ENCODE data around the gene CEACAM16. TPM values are rescaled to one million over a fixed set of nuclear protein-coding genes. Genes with fewer than 3 reads are reported as not detected.
A peak's percentile ranks its signal among the peaks of the same experiment; 100 is the strongest.

CEACAM16 gene
- polyA plus RNA-seq, 1 donor from 2014 or later: not detected

DNA sequence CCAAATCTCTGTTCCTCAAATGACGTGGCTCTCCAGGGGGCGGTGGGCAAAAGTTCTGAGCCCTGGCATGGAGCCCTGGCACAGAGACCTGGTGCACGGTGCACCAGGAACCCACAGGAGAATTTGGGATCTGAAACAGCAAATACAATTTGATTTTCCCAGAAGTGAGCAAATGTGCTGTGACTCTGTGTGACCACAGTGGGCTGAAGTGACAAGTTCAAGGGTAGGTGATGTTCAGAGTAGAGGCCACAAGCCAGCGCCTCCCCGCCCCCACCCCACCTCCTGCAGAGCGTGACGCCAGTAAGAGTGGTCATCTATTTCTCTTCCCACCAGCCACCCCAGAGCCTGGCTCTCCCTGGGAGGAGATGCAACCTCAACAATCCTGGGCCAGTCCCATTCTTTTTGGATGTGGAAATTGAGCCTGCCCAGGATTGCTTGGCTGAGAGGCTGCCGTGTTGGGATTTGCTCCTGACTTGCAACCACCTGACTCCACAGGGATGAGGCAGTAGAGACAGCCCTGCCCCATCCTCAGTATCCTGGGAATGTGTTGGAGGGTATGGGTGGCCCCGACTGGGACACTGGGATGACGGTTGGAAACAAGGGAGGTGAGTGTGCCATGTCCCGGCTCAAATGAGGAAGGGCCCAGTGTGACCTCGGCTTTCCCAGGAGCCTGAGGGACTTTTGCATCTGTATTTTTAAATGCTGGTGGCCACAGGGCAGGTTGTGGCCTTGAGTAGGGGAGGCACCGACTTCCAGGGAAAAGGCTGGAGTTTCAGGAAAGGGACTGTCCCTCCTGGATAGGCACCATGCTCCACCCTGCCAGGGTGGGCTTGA lies 38.5 kb downstream of the CEACAM16 start:
- Mint-ChIP-seq H3K27me3 (peaks cover 4% of the 10 kb centered on the region), H3K27ac (no peak overlapping the region), H3K9me3 (no peaks in the 10 kb centered on the region), H3K4me3 (no peak overlapping the region), H3K4me1 (peaks cover 0 to 12% (median 2%) of the 10 kb centered on the region in 3 donors), H3K36me3 (no peaks in the 10 kb centered on the region)

DNA sequence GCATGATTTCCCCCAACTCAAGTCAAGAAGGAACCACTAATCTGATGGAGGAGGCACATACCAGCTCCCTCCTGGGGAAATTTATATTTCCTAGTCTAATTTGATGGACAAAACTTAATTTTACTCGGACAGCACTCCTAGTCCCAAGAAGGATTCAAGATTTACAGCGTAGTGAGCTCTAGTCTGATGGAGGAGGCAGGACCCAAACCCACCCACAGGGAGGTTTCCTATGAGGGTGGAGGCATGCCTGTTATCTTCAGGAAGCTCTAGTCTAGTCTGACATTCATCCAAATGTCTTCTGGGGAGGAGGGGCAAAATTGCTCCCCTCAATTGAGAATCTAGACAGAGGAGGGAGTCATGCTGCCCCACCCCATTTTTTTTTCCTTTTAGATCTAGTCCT lies 39.2 kb downstream of the CEACAM16 start:
- H3K27ac Mint-ChIP-seq: no peak overlapping the region
- no peaks in the 10 kb centered on the region for H3K36me3 Mint-ChIP-seq
- H3K4me3 Mint-ChIP-seq: no peak overlapping the region
- peaks cover 0 to 16% (median 2%) of the 10 kb centered on the region in 3 donors for H3K4me1 Mint-ChIP-seq
- H3K27me3 Mint-ChIP-seq: peaks cover 2% of the 10 kb centered on the region
- H3K9me3 Mint-ChIP-seq: no peaks in the 10 kb centered on the region

DNA sequence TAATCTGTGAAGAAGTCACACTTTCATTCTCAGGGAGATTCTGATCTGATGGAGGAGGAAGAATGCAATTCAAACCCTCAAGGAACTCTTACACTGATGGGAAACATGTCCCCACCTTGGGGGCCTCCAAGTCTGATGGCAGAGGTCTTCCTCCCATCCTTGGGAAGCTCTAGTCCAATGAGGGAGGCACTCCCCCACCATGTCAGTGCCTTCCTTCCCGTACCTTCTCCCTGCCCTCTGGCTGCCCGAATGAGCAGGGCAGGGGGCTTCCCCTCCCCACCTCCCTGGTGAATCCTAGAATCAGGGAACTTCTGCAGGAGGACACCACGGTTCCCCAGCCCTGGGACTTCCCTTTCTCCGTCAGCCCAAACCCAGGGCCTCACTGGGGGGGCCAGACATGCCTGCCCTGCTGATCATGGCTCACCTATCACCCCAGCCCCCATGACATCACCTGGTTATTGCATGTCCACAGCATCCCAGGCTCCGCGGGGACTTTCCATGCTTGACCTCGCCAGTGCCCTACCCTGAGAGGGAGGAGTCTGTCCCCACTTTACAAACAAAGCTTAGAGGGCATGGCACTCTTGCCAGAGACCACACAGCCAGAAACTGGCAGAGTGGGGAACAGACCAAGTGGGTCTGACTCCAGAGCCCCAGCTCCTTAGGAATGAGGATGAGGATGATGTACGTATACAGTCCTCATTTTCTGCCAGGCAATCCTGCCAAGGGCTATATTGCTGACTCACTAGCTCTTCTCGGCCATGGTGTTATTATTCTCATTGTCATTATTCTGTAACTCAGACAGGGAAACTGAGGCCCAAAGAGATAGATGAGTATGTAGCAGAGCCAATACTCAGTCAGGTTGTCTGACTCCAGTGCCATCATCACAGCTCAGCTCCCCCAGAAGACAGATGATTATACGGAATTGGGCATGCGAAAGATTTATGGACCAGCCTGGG lies 39.9 kb downstream of the CEACAM16 start:
- Mint-ChIP-seq H3K9me3 (no peaks in the 10 kb centered on the region), H3K27me3 (peaks cover 2% of the 10 kb centered on the region), H3K36me3 (no peaks in the 10 kb centered on the region), H3K27ac (no peak overlapping the region), H3K4me1 (peaks cover 0 to 16% (median 2%) of the 10 kb centered on the region in 3 donors), H3K4me3 (no peak overlapping the region)

DNA sequence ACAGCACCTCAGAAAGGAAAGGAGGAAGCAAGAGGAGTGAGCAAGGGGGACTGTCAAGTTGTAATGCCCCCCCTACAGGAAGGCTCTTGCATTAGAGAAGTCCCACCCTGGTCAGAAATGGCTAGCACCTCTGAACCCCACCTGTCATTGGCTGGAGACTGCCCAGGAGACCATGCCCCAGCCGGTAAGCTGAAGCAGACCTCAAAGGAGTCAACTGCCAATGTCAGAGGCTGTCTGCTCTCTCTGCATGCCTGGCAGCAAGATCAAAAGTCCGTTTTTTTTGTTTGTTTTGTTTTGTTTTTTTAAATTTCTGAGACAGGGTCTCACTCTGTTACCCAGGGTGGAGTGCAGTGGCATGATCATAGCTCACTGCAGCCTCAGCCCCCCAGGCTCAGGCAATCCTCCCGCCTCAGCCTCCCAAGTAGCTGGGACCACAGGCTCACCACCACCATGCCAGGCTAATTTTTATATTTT lies 41.4 kb downstream of the CEACAM16 start:
- Mint-ChIP-seq H3K4me1 (peaks cover 0 to 16% (median 2%) of the 10 kb centered on the region in 3 donors), H3K27me3 (no peaks in the 10 kb centered on the region), H3K4me3 (peak overlapping the region in 1 of 4 donors; percentile 19), H3K9me3 (no peaks in the 10 kb centered on the region), H3K36me3 (no peaks in the 10 kb centered on the region), H3K27ac (no peak overlapping the region)

DNA sequence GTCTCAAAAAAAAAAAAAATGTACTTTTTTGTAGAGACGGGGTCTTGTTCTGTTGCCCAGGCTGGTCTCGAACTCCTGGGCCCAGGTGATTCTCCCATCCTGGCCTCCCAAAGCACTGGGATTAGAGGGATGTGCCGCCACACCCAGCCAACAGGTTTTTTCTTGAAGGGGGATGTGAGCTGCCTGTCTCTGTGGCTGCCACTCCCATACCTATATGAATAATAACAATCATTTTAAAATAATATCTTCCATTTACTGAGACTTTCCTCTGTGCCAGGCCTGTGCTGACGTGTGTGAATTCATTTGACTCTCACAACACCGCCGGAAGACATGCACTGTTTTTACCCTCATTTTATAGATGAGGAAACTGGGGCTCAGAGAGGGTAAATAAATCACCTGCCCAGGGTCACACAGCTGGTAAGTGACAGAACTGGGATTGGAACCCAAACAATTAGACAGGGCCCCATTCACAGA lies 42.3 kb downstream of the CEACAM16 start:
- Mint-ChIP-seq H3K9me3 (no peaks in the 10 kb centered on the region), H3K36me3 (no peaks in the 10 kb centered on the region), H3K4me3 (no peak overlapping the region), H3K27me3 (no peaks in the 10 kb centered on the region), H3K27ac (peak overlapping the region in 1 of 3 donors; percentile 18), H3K4me1 (peaks cover 0 to 16% (median 2%) of the 10 kb centered on the region in 3 donors)

DNA sequence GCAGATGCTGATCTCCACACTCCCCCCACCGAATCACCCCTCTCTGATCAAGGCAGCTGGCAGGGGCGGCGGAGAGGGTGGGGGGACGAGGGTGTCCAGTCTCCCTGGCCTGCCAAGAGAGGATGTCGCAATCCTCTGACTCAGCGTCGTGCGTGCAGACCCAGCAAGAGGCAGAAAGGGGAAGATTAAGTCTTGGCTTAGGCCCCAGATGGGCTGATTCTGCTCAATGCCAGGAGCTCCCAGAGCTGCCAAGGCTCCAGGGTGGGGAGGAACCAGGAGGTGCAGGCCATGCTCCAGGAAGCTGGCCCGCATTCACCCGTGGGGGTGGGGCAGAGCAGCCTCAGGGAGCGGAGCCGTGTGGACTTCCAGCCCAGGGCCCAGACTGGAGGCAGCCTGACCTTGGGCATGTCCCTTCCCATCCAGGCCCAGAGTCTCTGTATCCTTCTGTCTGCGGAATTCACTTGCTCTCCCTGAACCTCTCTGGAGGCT lies 42.9 kb downstream of the CEACAM16 start:
- Mint-ChIP-seq H3K36me3 (no peaks in the 10 kb centered on the region), H3K4me3 (no peak overlapping the region), H3K9me3 (no peaks in the 10 kb centered on the region), H3K4me1 (peaks cover 0 to 14% (median 6%) of the 10 kb centered on the region in 3 donors), H3K27me3 (no peaks in the 10 kb centered on the region), H3K27ac (peak overlapping the region in 2 of 3 donors; percentile 39 to 57)

DNA sequence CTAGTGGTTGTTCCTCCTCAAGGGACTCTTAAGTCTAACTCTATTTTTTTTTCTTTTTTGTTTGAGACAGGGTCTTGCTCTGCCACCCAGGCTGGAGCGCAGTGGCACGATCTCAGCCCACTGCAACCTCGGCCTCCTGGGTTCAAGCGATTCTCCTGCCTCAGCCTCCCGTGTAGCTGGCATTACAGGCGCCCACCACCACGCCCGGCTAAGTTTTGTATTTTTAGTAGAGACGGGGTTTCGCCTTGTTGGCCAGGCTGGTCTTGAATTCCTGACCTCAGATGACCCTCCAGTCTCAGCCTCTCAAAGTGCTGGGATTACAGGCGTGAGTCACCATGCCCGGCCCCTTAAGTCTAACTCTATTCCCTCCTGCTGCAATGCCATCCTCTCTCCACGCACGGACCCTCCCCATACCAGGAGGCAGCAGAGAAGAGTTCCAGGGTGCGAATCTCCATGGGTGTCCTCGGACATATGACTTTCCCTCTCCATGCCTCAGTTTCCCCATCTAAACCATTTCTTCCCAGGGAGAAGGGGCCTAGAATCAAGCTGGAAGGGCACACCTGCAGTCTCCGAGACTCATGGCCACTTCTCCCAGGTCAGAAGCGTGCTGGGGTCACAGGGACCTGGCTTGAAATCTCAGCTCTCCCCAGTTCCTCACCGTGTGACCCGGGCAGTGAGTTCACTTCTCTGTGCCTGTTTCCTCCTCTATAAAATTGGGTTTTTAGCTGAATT lies 43.5 kb downstream of the CEACAM16 start:
- Mint-ChIP-seq H3K4me1 (peaks cover 0 to 11% (median 10%) of the 10 kb centered on the region in 3 donors), H3K27me3 (no peaks in the 10 kb centered on the region)

DNA sequence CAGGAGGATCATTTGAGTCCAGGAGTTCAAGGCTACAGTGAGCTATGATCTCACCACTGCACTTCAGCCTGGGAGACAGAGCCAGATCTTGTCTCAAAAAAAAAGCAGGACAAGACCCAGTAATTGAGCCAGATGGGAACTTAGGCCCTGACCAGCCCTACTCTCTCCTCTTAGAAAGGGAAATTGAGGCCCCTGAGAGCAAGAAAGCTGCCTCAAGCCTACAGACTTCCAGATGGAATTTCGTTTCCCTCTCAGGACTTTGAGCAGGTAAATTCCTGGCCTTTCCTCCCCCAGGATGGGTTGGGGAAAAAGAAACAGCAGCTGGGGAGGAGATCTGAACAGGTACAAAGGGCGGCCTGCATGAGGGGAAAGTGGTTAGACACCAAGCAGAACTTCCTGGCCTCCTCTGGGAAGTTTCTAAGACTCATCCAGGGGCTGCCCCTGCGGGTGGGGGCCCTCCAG lies 46.0 kb downstream of the CEACAM16 start:
- Mint-ChIP-seq H3K27me3 (no peaks in the 10 kb centered on the region), H3K36me3 (peaks cover under 1% of the 10 kb centered on the region), H3K4me3 (peak overlapping the region in 2 of 4 donors; percentile 17 to 63), H3K27ac (peak overlapping the region in 2 of 3 donors; percentile 67 to 85), H3K4me1 (peaks cover 8 to 22% (median 19%) of the 10 kb centered on the region in 3 donors), H3K9me3 (no peaks in the 10 kb centered on the region)

More for the DNA sequence above, 43.5 kb downstream of the CEACAM16 start:
- peak overlapping the region in 1 of 4 donors; percentile 47 for H3K4me3 Mint-ChIP-seq
- no peaks in the 10 kb centered on the region for H3K36me3 Mint-ChIP-seq
- H3K9me3 Mint-ChIP-seq: no peaks in the 10 kb centered on the region
- H3K27ac Mint-ChIP-seq: peak overlapping the region; percentile 4 to 57 (median 39)

DNA sequence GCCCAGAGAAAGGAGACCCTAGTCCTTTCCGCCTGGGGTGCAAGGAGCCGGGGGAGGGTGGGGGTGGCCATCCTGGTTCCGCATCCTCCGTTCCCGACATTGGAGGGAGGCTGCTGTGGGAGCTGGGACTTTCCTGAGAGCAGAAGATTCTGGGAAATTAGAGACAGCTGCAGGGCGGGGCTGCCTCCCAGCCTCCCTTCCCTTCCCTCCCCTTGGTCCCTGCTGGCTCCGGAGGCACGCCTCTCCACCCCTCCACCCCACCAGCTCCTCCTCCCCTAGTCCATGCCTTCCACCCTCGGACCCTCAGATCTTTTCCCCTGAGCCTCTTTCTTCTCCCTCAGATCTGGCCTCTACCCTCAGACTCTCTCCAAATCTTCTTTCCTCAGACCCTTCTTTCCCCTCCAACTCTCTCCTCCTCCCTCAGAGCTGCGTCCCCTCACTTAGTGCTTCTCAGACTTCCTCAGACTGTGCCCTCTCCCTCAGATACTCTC lies 46.4 kb downstream of the CEACAM16 start:
- Mint-ChIP-seq H3K4me3 (peak overlapping the region in 2 of 4 donors; percentile 58 to 63), H3K4me1 (peaks cover 13 to 24% (median 21%) of the 10 kb centered on the region in 3 donors), H3K27me3 (no peaks in the 10 kb centered on the region), H3K36me3 (peaks cover 4% of the 10 kb centered on the region), H3K9me3 (no peaks in the 10 kb centered on the region), H3K27ac (peak overlapping the region in 1 of 3 donors; percentile 96)

DNA sequence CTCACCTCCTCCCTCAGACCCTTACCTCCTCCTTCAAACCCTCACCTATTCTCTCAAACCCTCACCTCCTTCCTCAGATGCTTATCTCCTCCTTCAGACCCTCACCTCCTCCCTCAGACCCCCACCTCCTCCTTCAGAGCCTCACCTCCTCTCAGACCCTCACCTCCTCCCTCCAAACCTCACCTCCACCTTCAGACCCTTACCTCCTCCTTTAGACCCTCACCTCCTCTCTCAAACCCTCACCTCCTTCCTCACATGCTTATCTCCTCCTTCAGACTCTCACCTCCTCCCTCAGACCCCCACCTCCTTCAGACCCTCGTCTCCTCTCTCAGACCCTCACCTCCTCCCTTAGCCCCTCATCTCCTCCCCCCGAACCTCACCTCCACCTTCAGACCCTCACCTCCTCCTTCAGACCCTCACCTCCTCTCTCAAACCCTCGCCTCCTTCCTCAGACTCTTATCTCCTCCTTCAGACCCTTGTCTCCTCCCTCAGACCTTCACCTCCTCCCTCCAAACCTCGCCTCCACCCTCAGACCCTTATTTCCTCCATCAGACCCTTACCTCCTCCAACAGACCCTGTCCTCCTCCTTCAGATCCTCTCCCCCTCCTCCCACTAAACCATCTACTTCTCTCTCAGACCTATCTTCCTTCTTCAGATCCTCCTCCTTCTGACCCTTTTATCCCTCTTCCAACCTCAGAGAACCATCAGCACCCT lies 47.1 kb downstream of the CEACAM16 start:
- peaks cover 4% of the 10 kb centered on the region for H3K36me3 Mint-ChIP-seq
- peaks cover 19 to 29% (median 25%) of the 10 kb centered on the region in 3 donors for H3K4me1 Mint-ChIP-seq
- H3K9me3 Mint-ChIP-seq: no peaks in the 10 kb centered on the region
- H3K27ac Mint-ChIP-seq: peak overlapping the region; percentile 93 to 96 (median 93)
- H3K4me3 Mint-ChIP-seq: peak overlapping the region; percentile 58 to 87 (median 68)
- no peaks in the 10 kb centered on the region for H3K27me3 Mint-ChIP-seq

DNA sequence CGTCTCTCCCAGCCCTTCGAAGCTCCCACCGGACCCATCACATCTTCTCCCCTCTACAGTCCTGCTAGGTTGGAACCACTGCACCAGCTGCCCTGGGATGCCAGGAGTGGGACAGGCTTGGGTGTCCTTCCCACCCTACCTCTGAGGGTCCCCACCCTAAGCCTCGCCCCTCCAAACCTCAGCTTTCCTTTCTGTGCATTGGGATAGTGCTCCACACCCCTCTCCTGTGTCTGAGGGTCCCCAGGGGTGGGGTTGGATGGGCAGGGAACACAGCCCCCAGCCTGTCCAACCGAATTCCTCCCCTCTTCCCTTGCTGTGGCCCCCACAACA lies 47.6 kb downstream of the CEACAM16 start:
- peaks cover 4% of the 10 kb centered on the region for H3K36me3 Mint-ChIP-seq
- H3K4me1 Mint-ChIP-seq: peaks cover 20 to 33% (median 29%) of the 10 kb centered on the region in 3 donors
- no peaks in the 10 kb centered on the region for H3K9me3 Mint-ChIP-seq
- no peaks in the 10 kb centered on the region for H3K27me3 Mint-ChIP-seq
- peak overlapping the region; percentile 87 to 92 (median 89) for H3K4me3 Mint-ChIP-seq
- peak overlapping the region; percentile 93 to 96 (median 93) for H3K27ac Mint-ChIP-seq

DNA sequence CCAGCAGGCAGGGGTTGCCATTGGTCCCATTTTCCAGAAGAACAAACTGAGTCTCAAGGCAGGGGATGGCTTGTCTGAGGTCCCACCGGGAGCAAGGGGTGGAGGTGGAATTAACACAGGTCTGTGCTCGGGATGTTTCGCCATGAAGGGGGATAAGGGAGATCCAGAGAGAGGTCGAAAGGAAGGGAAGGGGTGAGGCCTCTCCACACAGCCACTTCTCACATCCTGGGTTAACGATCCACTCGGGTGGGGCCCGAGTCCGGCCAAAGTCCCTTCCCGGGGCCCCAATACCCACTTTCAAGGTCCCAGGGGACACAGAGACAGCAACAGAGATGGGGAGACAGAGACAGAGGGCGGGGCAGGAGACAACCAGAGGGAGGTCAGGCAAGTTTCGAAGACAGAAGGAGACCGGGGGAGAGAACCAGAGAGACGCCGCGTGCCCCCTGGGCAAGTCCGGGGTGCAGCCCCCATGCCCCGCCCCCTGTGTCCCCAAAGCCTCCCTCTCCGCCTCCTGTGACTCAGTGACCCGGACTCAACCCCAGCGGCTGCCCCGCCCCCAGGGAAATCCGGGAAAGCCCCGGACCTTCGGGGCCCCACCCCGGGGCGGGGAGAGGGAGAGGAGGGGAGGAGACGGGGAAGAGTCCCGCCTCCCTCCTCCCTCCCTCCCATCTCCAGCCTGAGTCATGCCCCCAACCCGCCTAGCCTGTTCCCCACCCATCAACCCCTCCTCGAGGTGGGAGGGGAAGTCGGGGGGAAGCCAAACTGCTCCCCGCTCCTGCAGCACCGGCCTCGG lies 48.2 kb downstream of the CEACAM16 start:
- peak overlapping the region; percentile 87 to 92 (median 89) for H3K4me3 Mint-ChIP-seq
- H3K27me3 Mint-ChIP-seq: no peaks in the 10 kb centered on the region
- no peaks in the 10 kb centered on the region for H3K9me3 Mint-ChIP-seq
- H3K27ac Mint-ChIP-seq: peak overlapping the region; percentile 93 to 96 (median 93)
- peaks cover 23 to 39% (median 30%) of the 10 kb centered on the region in 3 donors for H3K4me1 Mint-ChIP-seq
- H3K36me3 Mint-ChIP-seq: peaks cover 4% of the 10 kb centered on the region
